Activated CD8-positive, alpha-beta memory T cell treated with anti-CD3 and anti-CD28 coated beads for 48 hours (primary cell): Measurements from ENCODE around the gene DPP9.

Experiments
- DNase-seq, 3 experiments: peaks; one replicate each; pipeline ENCODE4 v3.0.0-alpha.2; 2020; ENCODE audit warnings: low read depth in 2 of 3, low spot score in 2 of 3

The DPP9 gene

DNA sequence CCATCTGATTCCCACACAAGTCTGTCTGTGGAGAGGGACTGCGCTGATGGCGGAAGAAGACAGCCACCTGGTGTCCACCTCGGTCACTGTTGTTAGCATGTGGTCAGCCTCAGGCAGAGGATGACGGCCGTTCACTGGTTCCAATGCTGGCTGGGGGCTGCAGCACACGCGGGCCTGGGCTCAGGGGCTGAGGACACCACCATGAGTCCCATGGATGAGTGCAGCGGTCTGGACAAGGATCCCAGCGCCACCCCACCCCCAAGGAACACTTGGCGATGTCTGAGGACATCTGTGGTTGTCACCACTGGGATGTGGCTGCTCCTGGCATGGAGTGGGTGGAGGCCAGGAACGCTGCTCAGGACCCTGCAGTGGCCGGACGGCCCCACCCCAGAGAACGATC is 10.9 kb downstream of the DPP9 start:
- DNase-seq, result no peak

DNA sequence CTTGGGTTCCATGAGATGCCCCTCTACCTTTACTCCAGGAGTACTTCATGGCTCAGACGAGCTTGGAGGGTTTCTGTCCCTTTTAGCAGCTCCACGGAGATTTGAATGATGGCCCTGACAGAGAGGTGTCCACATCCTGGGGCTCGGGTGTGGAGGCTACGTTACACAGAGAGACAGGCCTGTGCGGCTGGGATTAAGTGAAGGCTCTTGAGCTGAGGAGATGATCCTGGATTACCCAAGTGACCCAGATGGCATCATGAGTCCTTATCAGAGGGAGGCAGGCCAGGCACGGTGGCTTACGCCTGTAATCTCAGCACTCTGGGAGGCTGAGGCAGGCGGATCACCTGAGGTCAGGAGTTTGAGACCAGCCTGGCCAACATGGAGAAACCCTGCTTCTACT is 12.4 kb downstream of the DPP9 start:
- DNase-seq, result no peak

DNA sequence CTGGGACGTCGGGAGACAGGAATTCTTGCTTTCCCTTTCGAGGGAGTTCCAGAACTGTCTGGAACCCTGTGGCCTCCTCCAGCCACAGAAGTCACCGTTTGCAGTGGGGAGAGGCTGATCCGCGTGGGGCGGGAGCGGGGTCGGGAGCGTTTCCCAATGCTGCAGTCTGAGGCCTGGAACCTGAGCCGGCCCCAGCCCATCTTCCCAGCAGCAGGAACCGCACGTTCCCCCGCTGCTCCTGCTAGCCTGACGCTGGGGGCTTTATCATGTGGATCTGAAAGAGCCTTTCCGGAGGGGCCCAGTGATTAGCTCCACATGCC is 13.4 kb downstream of the DPP9 start:
- DNase-seq, result no peak

DNA sequence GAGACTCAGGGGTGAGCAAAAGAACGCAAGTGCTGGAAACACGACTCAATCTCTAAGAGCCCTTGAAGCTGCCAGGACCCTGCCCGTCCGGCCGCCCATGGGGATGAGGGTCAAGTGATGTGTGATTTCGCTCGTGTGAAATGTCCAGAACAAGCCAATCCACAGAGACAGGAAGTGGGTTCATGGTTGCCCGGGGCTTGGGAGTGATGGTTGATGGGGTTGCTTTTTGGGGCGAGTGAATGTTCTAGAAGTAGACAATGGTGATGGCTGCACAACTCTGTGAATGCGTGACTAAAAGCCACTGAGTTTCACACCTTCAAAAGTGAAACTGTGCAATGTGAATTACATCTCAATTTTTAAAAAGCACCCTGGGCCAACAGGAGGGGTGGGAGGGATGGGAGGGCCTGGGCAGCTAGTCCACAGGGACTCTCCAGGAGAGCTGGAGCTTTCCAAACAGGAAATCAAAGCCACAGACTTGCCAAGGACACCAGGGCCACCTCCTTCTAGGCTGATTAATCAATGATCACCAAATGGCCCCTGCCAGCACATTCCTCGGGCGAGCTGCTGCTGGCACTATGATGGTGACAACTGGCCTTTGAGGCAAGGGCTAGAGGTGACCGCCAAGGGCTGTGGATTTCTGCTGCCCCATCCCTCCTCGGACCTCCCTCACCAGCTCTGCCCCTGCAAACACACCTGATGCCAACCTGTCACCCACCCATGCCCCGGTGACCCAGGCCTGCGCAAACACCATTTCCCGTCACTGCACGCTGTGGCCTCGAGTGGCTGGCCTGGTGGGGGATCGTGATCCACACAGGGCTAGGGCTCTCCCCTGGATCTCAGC is 14.0 kb downstream of the DPP9 start:
- no peak for DNase-seq

DNA sequence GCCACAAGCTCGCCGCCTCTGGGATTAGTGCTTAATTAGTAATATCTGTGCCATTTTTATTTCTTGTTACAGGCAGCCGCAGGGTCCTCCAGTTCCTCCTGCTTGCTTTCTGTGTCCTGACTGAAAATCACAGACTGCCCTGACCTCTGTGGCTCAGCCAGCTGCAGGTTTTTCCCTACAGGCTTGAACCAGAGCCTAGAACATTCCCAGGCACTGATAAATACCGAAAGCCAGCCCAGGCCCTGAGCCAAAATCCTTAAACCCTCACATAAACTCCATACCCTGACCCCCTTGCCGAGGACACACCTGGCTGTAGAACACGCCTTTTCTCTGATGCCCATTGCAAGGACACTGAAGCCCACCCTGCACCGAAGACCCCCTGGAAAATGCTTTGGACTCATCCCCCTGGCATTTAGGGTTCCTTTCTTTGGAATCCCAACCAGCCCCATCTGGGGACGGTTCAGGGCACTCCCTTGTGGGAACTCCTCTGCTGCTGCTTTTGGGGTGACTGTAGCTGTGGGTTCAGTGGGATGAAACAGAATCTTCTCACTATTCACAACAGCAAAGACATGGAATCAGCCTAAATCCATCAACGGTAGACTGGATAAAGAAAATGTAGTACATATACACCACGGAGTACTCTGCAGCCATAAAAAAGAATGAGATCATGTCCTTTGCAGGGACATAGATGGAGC is 15.5 kb downstream of the DPP9 start:
- no peak for DNase-seq

DNA sequence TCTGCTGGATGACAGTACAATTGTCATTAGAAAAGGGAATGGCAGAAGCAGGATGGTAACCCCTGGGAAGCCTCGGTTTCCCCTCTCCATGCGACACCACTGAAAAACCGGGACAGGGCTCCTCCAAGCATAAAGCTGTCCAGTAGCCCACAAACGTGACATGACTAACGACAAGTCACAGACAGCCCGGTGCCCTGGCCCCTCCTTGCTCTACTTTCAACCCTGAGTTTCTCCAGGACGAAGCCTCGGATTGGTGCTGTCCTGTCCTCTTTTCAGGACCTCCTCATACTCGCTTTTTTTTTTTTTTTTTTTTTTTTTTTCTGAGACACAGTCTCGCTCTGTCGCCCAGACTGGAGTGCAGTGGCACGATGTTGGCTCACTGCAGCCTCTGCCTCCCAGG is 16.3 kb downstream of the DPP9 start:
- DNase-seq, result no peak

DNA sequence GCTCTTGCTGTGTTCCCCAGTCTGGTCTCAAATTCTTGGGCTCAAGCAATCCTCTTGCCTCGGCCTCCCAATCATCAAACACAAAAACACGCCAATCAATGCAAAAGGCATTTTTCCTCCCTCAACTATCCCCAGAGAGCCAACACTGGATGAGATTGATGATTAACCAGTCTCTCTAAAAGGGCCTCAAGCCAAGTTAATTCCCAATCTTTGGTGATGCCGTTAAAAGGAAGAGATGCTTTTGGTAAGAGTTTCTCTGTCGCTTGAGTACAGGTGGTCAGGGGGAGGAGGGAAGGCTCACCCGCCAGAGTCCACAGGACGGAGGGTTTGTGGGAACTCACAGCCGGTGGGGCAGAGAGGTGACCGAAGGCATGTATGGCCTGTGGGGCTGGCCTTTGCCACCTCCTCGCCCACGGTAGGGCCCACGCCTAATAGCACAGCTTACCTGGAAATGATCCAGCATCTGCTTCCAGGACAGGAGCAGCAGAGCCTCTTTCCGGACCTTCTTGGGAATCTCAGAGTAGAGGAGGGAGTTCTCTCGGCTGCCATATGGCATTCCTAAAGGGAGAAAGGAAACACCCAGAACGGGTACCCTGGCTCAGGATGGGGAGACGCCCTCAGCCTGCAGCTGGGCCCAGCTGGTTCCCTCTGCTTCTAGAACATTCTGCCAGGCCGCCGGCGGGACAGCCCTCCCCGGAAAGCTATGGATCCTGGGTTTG is 18.1 kb downstream of the DPP9 start:
- DNase-seq, result no peak

DNA sequence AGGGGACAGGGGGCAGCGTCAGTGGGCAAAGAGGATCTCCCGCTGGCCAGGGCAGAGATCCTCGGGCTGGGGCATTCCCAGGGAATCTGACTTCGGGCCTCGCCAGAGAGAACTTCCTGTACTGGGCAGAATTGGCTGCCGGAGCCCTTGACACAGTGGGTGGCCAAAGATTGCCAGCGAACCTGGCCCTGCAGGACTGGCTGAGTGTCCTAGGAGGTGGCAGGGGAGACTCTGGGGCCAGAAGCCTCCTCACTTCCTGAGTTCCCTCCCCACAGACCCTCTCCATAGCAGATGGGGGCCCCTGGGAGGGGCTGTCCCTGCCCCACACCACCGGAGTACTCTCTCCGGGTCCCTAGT is 19.3 kb downstream of the DPP9 start:
- DNase-seq, result no peak

DNA sequence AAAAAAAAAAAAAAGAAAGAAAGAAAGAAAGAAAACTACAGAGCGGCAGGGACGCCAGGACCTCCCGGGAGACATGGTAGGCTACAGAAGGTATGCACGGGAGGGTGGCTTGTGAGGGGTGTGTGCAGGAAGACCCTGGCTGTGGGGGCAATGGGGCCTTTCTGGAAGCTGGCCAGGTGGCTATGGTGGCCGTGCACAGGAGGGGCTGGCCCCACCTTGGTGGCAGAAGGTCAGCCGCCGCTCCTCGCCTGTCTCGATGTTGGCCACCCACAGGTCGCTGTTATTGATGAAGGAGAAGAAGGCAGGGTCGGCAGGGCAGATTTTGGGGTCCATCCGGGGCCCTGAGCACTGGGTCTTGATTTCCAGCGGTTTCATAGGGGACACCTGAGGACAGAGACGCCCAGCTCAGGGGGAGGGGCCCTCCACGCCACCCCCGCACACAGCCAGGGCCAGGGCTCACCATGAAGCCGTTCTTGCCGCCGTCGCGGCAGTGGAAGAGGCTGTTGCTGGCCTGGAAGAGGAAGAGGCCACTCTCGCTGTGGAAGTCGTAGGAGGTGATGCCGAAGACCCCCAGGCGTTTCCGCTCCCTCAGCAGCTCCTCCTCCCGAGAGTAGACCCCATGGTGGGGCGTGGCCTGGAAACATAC is 19.8 kb downstream of the DPP9 start:
- no peak for DNase-seq

DNA sequence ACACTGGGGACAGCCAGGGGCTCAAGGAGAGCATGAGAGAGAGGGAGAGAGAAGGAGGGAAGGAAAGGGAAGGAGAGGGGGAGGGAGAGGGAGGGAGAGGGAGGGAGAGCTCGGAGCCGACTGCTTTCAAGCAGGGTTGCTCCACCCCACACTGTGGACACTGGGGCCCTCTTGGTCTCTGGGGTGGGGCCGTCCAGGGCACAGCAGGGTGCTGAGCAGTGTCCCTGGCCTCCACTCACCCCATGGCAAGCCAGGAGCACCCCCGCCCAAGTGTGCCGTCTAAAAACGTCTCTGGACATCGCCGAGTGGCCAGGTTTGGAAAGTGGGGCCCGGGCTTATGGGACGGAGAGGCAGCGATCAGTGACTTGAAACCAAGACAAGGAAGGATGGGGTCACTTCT is 20.9 kb downstream of the DPP9 start:
- no peak for DNase-seq

DNA sequence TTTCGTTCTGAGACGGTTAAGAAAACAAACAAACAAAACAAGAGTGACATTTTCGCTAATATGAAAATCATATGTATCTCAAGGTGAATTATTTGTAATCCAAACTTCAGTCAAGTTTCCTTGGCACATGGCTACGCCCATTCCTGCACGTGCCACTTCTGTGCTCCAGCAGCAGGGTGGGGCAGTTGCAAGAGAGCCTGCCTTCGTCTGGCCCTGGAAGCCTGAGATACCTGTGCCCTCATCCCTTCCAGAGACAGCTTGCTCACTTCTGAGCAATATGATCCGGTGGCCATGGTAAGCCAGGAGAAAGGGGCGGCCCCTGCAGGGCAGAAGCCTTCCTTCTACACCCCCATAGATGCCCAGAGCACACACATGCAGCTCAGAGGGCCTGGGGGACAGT is 22.1 kb downstream of the DPP9 start:
- no peak for DNase-seq

DNA sequence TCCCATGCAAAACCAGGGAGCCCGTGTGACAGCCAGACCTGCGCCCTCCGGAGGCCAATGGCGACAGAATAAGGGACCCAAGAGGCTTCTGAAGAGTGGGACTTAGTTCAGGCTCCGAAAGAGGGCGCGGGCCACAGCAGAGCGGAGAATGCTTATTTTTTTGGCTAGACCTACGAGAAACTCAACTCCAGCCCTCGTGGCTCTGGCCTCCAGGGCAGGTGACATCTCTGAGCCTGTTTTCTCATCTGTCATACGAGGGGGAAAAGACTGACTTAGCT is 23.0 kb downstream of the DPP9 start:
- DNase-seq, result no peak

DNA sequence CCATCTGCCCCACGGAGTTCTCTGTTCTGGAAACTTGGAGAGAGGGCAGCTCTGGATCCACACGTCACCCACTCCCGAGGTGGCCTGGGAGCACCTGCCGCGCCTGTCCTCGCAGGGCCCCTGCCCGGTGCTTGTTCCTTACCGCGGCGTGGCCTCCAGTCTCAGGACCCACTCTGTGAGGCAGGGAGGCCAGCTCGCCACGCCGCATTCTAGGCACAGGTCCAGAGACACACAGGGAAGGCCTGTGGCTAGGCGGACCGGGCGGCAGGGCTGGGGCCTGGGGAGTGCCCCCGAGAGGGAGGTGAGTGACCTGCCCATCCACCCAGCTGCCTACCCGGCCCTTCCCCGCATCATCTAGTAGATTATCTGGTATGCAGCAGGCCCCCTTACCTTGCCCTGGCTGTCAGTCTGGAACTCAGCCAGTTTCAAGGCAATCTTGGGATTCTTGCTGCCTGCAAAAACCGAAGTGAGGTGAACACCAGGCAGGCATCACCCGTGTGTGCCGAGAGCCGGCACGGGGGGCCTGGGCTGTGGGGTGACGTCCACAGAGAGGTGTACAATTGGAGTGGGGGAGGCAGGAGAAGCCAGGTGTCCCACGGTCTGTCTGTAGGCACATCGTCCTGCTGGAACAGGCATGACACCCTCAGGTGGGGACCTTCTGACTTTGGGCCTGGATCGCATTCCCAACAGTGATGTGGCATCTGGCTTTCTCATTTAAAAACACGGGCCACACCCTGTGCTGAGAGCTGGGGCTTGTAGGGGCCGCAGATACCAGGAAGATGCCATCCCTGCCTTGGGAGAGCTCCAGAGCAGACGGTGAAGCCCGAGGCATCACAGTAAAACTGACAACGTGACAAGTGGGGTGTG is 23.6 kb downstream of the DPP9 start:
- DNase-seq, result no peak

DNA sequence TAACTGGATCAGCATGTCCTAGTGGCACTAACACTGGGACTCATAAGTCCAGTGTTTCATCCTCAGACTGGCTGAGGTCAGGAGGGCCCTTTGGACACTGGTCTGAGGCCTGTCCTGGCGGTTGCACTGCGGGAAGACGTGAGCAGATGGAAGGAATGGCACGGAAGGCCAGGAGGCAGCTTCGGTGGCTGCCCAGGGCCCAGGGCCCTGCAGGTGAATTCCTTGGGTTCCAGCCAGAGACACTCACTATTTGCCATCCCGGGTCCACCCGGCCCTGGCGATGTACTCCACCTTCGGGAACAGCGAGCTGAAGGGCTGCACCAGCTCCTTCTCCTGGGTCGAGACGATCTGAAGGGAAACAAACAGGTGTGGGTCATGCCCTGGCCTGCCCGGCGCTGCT is 26.3 kb downstream of the DPP9 start:
- no peak for DNase-seq

DNA sequence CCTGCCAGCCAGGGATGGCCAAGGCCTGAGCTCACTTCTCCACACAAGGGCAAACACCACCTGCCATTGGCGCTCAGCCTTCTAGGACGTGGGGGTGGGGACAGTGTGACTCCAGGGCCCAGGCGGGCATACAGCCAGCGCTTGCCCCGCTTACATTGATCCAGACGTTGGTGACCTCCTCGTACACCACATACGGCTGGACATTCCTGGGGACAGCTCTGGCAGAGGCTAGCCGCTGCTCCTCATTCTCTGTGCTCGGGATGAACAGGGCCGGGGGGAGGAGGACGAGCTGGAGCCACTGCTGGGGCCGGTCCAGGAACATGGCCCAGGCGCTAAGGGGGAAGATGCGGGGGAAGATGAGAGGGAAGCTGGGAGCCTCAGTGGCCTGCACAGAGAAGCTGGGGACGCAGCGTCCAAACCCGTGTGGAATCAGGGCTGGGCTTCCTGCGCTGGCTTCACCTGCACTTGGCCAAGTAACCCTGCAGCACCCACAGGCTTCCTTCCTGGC is 28.4 kb downstream of the DPP9 start:
- DNase-seq, result no peak

DNA sequence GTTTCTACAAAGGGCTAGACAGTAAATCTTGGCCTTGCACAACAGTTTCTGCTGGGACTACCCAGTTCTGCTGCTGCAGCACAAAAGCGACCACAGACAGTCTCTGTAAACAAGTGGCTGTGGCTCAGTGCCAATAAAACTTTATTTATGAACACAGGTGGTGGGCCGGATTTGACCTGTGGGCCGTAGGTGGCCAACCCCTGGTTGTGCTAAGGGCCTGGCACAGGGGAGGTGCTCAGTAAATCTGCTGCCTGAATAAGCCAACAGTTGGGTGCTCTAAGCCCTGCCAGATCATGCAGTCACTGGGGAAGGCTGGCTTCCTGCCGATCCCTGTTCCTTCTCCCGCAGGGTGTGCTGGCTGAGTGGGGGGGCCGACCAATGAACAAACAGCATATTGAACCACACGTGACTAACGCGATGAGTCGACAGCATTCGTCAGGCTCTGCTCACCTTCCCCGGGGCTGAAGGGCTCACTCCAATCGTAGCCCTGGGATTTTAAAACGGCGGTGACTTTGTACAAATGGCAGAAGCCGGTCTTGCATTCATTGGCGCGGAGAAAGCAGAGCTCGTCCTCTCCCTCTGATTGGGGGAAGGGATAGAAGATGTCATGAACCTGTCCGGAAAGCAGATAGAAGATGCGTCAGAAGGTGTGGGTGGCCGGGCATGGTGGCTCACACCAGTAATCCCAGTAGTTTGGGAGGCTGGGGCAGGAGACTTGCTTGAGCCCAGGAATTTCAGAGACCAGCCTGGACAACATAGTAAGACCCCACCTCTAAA is 29.2 kb downstream of the DPP9 start:
- DNase-seq, result no peak

DNA sequence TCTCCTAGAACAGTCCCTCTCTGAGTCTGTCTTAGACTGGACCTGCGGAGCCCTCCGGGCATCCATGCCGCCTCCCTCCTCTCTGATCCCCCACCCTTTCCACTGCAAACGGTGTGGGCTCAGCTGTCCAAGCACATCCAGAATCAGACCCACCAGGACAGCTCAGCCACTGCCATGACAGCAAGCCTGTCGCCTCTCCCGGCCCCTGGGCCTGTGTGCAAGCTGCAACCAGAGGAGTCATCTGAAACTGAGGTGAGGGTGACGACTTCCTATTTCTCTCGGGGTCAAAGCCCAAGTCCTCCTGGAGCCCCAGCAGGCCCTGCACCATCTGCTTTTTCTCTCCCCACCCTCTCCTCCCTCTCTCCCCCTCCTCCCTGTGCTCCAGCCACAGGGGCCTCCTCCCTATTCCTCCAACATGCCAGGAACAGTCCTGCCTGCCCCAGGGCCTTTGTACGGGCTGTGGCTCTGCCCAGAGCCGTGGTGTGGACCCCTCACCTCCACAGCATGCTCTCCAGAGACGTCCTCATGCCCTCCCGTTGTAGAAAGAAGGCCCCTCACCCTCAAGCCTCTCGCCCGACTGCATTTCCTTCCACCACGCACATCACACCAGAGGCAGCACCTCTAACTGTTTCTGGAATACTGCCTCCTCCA is 30.0 kb downstream of the DPP9 start:
- no peak for DNase-seq

DNA sequence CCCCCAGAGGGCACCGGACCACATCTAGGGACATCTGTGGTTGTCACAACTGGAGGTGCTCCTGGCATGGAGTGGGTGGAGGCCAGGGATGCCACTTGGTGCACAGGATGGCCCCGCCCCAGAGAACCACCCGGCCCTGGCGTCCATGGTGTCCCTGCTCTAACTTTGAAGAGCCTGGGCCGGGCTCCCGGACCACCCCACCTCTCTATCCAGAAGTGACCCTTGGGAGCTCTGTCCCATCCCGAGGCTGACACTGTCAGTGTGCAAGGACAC is 30.6 kb downstream of the DPP9 start:
- DNase-seq, result no peak

DNA sequence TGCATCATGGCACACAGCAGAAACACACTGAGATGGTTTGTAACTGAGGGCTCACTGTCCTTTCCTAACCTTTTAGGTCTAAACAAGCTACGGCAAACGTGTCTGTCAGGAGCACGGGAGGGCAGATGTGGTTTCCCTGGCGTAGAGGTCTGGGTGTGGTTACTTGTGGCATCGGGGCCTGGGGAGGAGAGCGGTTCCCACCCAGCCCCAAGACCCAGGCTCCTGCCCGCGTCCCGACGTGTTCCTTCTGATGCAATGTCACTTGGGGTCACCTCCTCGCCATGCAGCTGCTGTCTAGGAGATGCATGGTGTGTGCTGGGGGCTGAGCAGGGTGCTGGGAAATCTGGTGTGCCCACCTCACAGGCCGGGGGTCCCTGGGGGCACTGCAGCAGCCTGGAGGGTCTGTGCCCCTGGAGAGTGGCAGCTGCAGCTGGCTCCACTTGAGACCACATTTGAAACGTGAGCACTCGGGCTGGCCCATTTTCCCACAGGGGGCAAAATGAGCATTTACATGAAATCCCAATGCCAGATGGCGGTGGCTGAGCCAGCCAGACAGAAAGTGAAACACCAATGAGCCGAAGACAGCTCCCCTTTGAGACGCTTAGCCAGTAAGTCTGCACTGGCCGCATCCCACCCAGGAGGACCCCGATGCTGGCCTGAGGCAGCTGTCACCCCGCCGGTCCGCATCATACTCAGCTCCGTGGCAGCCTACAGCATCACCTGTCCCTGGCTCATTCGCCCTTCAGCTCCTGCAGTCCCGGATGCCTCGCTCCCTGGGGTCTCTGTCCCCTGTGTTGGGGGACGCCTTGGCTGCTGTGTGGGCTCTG is 31.2 kb downstream of the DPP9 start:
- no peak for DNase-seq
